ES-I3 (cell line): ENCODE data around the gene RCAN1.

ENCODE experiments used
- H3K36me3 ChIP-seq: 2 replicates; pipeline ENCODE4 v1.6.1; 2013; ENCODE audit warnings: mild to moderate bottlenecking, low read length, control low read depth, moderate library complexity; ENCODE audit not compliant: insufficient read depth
- H3K4me1 ChIP-seq: 2 replicates; pipeline ENCODE4 v1.6.1; 2013; ENCODE audit warnings: mild to moderate bottlenecking, control low read depth, low read length; ENCODE audit not compliant: insufficient read depth
- H3K9ac ChIP-seq: 2 replicates; pipeline ENCODE4 v1.6.1; 2013; ENCODE audit warnings: low read depth, mild to moderate bottlenecking, low read length, moderate library complexity
- H3K9me3 ChIP-seq: 2 replicates; pipeline ENCODE4 v1.6.1; 2013; ENCODE audit warnings: mild to moderate bottlenecking, low read length, moderate library complexity; ENCODE audit not compliant: control insufficient read depth, insufficient read depth

The RCAN1 gene

DNA sequence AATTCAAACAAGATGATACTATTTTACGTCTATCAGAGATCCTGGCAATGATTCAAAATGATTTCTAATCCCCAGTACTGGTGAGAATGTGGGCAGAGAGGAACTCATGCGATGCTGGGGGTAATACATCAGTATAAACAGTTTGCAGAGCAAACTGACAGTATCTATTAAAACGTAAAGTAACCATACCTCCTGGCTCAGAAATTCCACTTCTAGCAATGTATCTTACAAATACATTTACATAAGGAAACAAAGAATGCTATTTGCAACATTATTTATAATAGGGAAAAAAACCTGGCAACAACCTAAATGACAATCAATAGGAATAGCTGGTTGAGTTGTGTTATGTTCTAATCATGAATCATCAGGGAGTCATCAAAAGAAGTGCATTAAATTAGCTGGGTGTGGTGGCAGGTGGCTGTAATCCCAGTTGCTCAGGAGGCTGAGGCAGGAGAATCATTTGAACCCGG is 15.9 kb downstream of the RCAN1 start:
- Histone ChIP-seq H3K4me1 (peaks cover 7% of the 10 kb centered on the region; the same call in 1 of the 2 replicates), H3K36me3 (no peaks in the 10 kb centered on the region), H3K9me3 (no peaks in the 10 kb centered on the region), H3K9ac (no peak overlapping the region)

DNA sequence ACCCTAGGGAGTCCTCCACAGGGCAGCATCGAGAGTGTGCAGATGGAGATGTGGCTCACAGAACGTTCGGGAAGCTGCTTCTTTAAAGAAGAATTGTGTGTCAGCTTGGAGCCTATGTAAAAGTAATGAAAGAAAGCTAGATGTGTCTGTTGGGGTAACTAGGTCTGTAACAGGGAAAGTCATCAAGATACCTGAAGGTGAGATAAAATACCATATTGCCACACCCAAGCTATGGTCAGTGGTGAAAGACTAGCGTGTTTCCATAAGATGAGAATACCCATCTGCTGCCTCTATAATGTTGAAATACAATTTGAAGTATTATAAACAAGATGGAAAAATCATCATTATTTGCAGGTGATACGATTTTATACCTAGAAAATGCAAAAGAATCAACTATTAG is 17.5 kb downstream of the RCAN1 start:
- Histone ChIP-seq H3K9me3 (no peaks in the 10 kb centered on the region), H3K4me1 (peaks cover 7% of the 10 kb centered on the region; the same call in 1 of the 2 replicates), H3K36me3 (no peaks in the 10 kb centered on the region), H3K9ac (no peak overlapping the region)

DNA sequence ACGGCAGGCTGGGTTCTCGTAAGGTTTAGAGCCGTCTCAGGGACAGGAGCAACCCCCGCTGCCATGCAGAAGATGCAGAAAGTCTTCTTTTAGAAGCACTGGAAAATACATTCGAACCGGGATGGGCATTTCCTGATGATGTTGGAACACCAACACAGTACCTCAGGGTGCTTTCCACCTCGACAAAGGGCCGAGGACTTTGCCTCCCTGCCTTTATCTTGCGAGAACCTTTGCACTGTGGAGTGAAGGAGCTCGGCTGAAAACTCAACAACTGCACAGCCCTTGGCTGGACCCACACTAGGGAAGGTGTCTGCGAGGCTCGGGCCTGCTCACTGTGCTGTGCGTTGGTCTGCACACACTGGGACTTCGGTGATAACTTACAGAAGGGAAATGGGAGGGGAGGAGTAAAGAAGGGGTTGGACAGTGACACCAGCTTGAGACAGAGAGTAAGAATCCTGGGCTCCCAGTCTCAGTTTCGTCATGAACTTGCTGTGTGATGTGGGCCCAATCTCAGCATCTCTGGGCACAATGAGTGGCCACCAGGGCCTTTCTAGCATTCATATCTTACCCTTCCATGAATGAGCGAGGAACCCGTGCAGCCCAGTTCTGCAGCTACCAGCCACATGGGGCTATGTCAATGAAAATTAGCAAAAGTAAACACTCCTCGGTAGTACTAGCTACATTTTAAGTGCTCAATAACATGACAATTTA is 18.2 kb downstream of the RCAN1 start:
- no peak overlapping the region for H3K9ac ChIP-seq
- no peaks in the 10 kb centered on the region for H3K36me3 ChIP-seq
- peaks cover 7% of the 10 kb centered on the region; the same call in 1 of the 2 replicates for H3K4me1 ChIP-seq
- H3K9me3 ChIP-seq, result no peaks in the 10 kb centered on the region

DNA sequence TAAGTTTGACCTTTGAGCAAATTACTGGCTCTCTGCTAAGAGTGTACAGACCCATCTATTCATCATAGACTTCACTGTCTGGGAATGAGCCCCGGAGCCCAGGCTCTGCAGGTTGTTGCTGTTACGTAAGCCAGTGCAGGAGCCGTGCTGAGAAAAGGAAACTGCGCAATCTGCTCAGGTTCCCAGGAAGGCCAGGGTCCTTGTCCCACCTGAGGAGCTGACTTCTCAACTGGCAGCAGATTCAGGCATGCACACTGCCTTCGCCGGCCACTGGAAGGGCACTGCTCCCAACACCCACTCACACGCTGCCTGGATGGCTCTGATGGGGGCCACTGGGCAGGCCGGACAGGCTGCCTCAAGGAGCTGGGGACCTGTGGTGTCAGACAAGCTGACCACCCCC is 19.5 kb downstream of the RCAN1 start:
- Histone ChIP-seq H3K9ac (no peak overlapping the region), H3K9me3 (no peaks in the 10 kb centered on the region), H3K4me1 (peaks cover 7% of the 10 kb centered on the region; the same call in 1 of the 2 replicates), H3K36me3 (no peaks in the 10 kb centered on the region)

DNA sequence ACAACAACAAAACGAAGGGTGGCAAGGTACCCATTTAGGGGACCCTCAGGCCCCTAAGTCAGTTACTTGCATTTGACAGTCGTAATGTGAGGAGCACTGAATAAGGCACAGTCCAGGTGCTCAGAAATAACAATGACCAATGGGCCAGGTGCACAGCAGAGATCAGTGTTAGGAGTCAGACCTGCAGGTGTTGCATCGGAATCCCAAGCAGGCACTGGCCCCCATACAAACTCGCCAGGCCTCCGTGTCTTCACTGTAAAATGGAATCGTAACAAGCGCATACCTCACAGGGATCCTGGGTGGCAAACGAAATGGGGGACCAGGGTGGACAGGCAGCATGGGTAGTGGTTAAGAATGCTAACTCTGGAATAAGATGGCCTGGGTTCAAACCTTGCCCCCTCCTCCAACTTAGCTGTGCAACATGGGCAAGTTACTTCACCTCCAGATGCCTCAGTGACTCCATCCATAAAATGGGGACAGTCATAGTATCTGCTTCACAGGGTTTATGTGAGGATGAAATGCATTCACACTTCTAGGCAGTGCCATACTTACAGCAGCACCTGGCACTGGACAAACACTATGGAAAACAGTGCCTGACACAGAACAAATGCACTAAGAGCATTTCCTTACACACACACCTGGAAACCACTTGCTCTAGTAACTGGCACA is 20.2 kb downstream of the RCAN1 start:
- H3K9ac ChIP-seq, result no peak overlapping the region
- no peaks in the 10 kb centered on the region for H3K36me3 ChIP-seq
- 0 out of 2 replicates have a peak, but pooled peaks cover under 1% of the 10 kb centered on the region for H3K4me1 ChIP-seq
- H3K9me3 ChIP-seq, result no peaks in the 10 kb centered on the region

DNA sequence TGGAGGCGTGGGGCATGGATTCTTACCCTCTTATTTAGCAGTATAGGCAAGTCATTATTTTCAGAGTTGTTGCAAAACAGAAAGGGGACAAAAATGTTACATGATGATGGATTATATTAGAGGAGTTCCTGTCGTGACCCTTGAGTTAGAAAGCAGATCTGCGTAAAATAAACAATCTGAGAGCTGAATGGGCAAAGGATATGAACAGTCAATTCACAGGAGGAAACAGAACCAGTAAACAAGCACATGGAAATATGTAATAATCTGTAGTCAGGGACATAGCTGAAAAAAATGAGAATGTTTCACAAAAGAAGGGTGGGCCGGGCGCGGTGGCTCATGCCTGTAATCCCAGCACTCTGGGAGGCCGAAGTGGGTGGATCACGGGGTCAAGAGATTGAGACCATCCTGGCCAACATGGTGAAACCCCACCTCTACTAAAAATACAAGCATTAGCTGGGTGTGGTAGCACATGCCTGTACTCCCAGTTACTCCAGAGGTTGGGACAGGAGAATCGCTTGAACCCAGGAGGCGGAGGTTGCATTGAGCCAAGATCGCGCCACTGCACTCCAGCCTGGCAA is 20.9 kb downstream of the RCAN1 start:
- no peaks in the 10 kb centered on the region for H3K9me3 ChIP-seq
- H3K9ac ChIP-seq, result no peak overlapping the region
- H3K36me3 ChIP-seq, result no peaks in the 10 kb centered on the region
- H3K4me1 ChIP-seq, result no peaks in the 10 kb centered on the region

DNA sequence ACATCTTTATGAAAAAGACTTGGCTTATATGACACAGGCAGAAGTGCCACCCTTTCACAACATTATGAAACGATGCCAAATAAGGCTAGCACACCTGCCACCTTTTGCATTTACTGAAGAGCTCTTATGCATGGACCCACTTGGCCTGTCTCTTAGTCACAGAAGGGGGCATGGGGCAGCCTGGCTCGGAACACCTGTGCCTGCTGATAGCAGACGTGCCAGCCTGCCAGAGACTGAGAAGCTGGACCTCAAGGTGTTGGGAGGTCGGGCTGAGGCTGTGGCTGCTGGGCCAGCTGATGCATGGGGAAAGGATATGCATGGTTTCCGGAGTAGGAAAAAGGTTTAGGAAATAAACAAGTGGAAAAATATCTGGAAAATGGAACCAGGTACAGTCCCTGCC is 21.5 kb downstream of the RCAN1 start:
- no peak overlapping the region for H3K9ac ChIP-seq
- H3K4me1 ChIP-seq, result no peaks in the 10 kb centered on the region
- H3K36me3 ChIP-seq, result no peaks in the 10 kb centered on the region
- H3K9me3 ChIP-seq, result no peaks in the 10 kb centered on the region

DNA sequence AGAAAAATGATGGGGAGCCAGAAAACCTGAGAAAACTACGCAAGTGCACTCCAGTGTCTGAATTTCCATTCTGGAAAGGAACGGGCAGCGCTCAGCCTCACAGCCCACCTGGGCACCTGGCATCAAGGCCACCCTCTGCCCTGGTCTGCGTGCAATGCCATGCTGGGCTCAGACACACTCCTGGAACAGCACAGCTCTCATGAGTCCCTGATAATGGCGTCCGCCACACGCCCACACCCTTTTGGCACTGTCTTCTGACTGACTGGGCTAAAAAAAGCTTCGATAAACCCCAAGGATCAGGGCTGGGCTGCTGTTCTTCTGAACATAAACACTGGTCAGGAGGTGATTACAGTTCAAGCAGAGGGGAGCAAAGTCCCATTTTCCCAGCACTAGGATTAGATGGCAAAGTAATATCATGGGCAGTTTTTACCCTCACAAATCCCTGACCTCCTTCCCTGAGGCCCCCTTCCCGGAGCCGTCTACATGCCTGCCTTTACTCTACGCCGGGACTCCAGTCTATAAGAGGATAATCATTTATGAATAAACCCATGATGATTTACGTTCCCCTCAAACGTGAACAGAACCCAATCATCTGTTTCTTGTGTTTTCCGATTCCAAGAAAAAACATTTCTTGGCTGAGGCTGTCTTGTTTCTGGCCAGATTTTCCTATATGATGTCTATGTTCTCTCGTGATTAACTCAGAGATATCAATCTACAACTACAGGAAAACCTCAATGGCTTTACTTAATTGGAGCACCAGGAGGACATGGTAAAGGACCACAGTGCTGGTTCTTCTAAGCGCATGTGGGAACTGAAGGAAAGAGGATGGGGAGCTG is 22.6 kb downstream of the RCAN1 start:
- Histone ChIP-seq H3K36me3 (no peaks in the 10 kb centered on the region), H3K9me3 (peaks cover 3% of the 10 kb centered on the region; the same call in 1 of the 2 replicates), H3K4me1 (no peaks in the 10 kb centered on the region), H3K9ac (no peak overlapping the region)

DNA sequence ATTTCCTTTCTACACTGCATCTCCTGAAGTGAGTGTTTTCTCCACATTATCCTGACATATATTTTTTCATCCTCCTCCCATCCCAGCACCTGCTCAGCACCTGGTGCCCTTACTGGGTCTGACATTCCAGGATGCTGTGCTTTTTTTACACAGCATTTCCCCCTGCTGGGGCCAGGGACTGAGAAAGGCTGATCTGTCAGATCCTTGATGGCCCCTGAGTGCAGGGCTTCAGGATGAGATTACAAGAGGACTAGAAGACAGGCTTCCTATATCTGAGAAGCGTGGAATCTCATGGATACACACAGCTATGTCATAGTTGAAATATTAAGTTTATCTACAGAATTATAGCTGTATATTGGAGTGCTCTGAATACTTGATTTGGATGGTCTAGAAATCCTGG is 24.4 kb downstream of the RCAN1 start:
- Histone ChIP-seq H3K9ac (no peak overlapping the region), H3K36me3 (no peaks in the 10 kb centered on the region), H3K4me1 (no peaks in the 10 kb centered on the region), H3K9me3 (peaks cover 3% of the 10 kb centered on the region; the same call in 1 of the 2 replicates)

DNA sequence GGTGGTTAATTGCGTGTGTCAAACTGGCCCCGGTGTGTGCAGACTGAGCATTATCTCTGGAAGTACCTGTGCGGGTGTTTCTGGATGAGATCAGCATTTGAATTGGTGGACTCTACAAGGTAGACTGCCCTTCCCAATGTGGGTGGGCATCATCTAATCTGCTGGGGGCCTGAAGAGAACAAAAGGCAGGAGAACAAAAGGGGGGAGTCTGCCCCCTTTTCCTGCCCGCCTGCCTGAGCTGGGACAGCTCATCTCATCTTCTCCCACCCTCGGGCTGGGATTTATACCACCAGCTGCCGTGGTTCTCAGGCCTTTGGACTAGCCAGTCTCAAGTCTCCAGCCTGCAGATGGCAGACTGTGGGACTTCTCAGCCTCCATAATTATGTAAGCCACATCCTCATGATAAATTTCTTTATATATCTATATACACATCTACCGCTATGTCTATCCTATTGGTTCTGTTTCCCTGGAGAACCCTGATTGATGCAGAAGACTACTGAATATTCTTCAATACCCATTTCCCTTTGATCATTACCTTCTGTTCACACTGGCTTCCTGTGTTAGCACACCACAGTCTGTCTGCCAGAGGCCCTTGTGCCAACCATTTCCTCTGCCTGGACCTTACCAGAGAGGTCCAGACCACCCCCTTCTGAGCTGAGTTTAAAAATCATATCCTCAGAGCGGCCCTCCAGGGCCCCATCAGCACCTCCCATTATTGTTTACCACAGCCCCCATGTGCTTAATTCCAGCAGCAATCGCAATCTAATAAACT is 25.2 kb downstream of the RCAN1 start:
- Histone ChIP-seq H3K9ac (no peak overlapping the region), H3K4me1 (no peaks in the 10 kb centered on the region), H3K9me3 (peaks cover 3% of the 10 kb centered on the region; the same call in 1 of the 2 replicates), H3K36me3 (no peaks in the 10 kb centered on the region)

DNA sequence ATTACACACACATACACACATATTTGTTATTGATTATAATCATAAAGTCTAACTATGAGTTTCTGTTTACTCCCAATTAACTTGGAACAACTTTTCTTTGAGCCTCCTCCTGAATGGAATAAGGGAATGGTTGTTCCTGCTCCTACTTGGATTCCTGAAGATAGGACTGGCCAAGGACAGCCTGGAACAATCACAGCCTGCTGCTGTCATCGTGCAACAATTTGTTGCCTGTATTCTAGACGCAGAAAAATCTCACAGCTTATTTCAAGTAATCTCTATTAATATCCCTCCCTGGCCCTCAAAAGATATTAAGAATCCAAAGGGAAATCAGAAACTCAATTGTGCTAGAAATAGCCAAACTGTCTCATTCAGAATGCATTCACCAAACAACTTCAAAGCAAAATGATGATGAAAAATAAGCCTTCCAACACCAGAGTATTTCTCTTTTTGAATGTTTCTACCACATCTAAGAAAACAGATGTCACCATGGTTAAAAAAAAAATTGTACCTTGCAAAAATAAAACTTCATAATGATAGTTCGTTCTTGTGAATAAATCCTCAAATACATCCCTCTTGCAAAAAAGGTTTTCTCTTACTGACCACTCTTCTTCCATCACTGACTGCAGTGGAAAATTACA is 30.9 kb downstream of the RCAN1 start:
- Histone ChIP-seq H3K36me3 (no peaks in the 10 kb centered on the region), H3K9me3 (peaks cover 3% of the 10 kb centered on the region; the same call in 1 of the 2 replicates), H3K9ac (no peak overlapping the region)

DNA sequence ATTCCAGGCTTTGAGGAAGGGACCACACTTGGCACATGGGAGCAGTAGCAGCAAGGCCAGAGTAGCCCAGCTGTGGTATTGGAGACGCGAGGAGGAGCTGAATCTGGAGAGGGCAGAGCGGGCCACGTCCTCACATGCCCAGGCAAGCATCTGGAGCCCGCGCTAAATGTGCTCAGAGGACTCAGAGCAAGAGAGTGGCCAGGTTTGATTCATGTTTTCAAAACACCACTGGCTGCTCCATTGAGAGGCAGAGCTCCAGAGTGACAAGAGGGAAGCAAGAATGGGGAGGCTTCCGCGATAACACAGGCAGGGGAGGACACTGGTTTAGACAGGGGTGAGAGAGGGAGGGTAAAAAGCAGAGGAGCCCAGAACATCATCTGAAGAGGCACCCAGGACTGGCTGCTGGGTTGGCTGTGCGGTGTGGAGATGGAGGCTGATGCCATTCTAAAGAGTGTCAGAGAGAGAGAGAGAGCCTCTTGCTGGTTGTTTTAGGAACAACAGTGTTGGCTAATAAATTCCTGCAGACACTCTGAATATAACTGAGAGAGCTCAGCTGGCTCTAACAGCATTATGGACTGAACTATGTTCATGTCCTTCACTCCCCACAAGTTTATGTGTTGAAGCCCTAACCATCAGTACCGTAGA is 32.3 kb downstream of the RCAN1 start:
- Histone ChIP-seq H3K36me3 (no peaks in the 10 kb centered on the region), H3K9ac (no peak overlapping the region), H3K9me3 (peaks cover under 1% of the 10 kb centered on the region; the same call in 1 of the 2 replicates), H3K4me1 (no peaks in the 10 kb centered on the region)

More for the DNA sequence above, 30.9 kb downstream of the RCAN1 start:
- H3K4me1 ChIP-seq, result no peaks in the 10 kb centered on the region

DNA sequence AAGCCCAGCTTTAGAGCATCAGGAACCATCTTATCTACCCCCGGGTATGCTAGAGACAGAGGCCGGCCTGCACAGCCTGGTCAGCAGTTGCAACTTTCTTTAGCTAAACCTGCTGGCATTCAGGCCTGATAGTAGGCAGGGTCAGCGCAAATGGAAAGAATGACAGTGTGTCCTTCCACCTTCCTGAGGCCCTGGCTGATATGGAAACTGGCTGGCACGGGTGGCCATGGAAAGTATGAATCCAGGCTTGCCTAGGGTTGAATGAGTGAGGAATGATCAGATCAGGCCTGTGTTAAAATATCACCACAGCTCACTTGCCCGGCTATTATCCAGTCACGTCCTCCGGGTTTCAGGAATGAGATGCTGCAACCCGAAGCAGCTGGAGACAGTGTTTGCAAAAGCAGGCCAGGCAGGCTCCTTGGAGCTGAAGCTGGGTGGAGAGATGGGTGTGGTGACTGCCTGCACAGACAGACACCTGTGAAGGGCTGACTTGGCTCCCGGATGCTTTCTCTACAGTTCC is 34.7 kb downstream of the RCAN1 start:
- no peaks in the 10 kb centered on the region for H3K36me3 ChIP-seq
- H3K4me1 ChIP-seq, result no peaks in the 10 kb centered on the region
- H3K9me3 ChIP-seq, result no peaks in the 10 kb centered on the region
- no peak overlapping the region for H3K9ac ChIP-seq
